Heart left ventricle (tissue), 16 donors: ENCODE results near the gene PLD4. TPM values are rescaled to one million over a fixed set of nuclear protein-coding genes. Genes with fewer than 3 reads are reported as not detected.

Source experiments
- ATAC-seq, 4 donors: fragments of 200-7000 bp; cut with Tn5 transposase; one replicate each; pipeline ENCODE4 v1.9.1; 2020 to 2022; ENCODE audit warnings: moderate library complexity in 4 of 4, mild to moderate bottlenecking in 3 of 4, moderate number of reproducible peaks in 1 of 4
- DNase-seq, 5 donors: peaks; one replicate each; pipeline ENCODE4 v3.0.0-alpha.2; 2020
- H3K27ac ChIP-seq, 12 donors: fragments of 200-600 bp; sonication (generic) in 4 of 12; one replicate each; pipeline versions ENCODE4 v1.5.0 to v1.8.0; 2016 to 2022; ENCODE audit warnings: mild to moderate bottlenecking in 2 of 12
- H3K27me3 ChIP-seq, 9 donors: fragments of 200-600 bp; sonication (generic) in 2 of 9; one replicate each; pipeline versions ENCODE4 v1.5.1 to v1.8.0; 2016 to 2022; ENCODE audit warnings: mild to moderate bottlenecking in 3 of 9
- H3K36me3 ChIP-seq, 9 donors: fragments of 200-600 bp; sonication (generic) in 2 of 9; one replicate each; pipeline versions ENCODE4 v1.5.0 to v1.8.0; 2018 to 2022; ENCODE audit warnings: mild to moderate bottlenecking in 2 of 9
- H3K4me1 ChIP-seq, 12 donors: fragments of 200-600 bp; sonication (generic) in 4 of 12; one replicate each; pipeline versions ENCODE4 v1.5.0 to v1.8.0; 2016 to 2022; ENCODE audit warnings: mild to moderate bottlenecking in 3 of 12
- H3K4me3 ChIP-seq, 12 donors: fragments of 200-600 bp; sonication (generic) in 4 of 12; one replicate each; pipeline versions ENCODE4 v1.5.0 to v1.8.0; 2017 to 2022; ENCODE audit warnings: mild to moderate bottlenecking in 9 of 12, moderate library complexity in 4 of 12
- H3K9me3 ChIP-seq, 12 donors: fragments of 200-600 bp; sonication (generic) in 4 of 12; one replicate each; pipeline versions ENCODE4 v1.5.0 to v1.8.0; 2016 to 2022; ENCODE audit warnings: mild to moderate bottlenecking in 1 of 12
- CTCF ChIP-seq, 12 donors: fragments of 200-600 bp; sonication (generic) in 4 of 12; IDR thresholded peaks; one replicate each; pipeline versions ENCODE4 v1.5.0 to v1.8.0; 2018 to 2022; ENCODE audit warnings: antibody characterized with exemption in 12 of 12, mild to moderate bottlenecking in 5 of 12
- POLR2A ChIP-seq, 2 donors: fragments of 450-650 bp; IDR thresholded peaks; one replicate each; pipeline ENCODE4 v1.6.1; 2017; ENCODE audit warnings: antibody characterized with exemption in 2 of 2, mild to moderate bottlenecking in 2 of 2, moderate library complexity in 2 of 2
- WGBS, 4 donors: extraction: QIAGEN DNeasy Blood & Tissue Kit in 2 of 4; methylation state at CpG; one replicate each; pipeline versions ENCODE4 v1.1.5 to v1.1.7; 2013 to 2018; 5-methylcytosine and 5-hydroxymethylcytosine counted together
- intact Hi-C, 10 donors: fragments of 100-400 bp; cut with DNase I; formaldehyde crosslinking; loops; one replicate each; pipeline versions ENCODE4 v1.11.1 to v1.14.2; 2022
- polyA plus RNA-seq, 2 donors: library from polyadenylated mRNA; stranded (reverse); fragments of 200-250 nt; gene quantifications; one replicate each; pipeline ENCODE4 v1.2.3, GENCODE V29; 2013
- total RNA-seq, 9 donors: library from RNA; depleted of rRNA in 2 of 9; stranded (reverse); fragments of >200 nt in 2 of 9; fragmentation: NEBNext Ultra II Directional in 3 of 9; extraction: Animal tissue kit (Norgen Biotek cat#: 25700) in 3 of 9; gene quantifications; one replicate each; pipeline versions ENCODE4 v1.1.0 to v1.2.4, GENCODE V29; 2016 to 2023
- donor health status: ischemic (EF 13 %, LVEDD 7.1; RV severe dilation, severe dysfunction).
- donor health status: healthy with polysubstance abuse.
- donor health status: DM: no; HTN: yes; CAD: no.
- donor health status: DM: no; HTN: no; CAD: no.
- donor health status: ischemic (EF 25% LVEDD 6.9; RV normal size, moderate dysfunction).
- donor health status: ischemic (EF 25% LVEDD 5.7; RV mildly dilated, moderate dysfunction).
- donor health status: healthy.
- donor health status: DM: yes; HTN: yes; CAD: no.
- donor health status: ischemic (EF 35%, LVEDD 5.7; RV mildly dilated, moderate dysfunction).
- donor health status: nonischemic (EF 11% LVEDD 7.7; RV severe dilation, severe dysfunction).
- donor health status: DM: yes; HTN: yes; CAD: no.
- donor health status: PGD.
- donor health status: ischemic (EF 29% LVEDD 5.4; RV normal size, mild dysfunction).
- donor health status: nonischemic (EF 23%, LVEDD 6.1; RV moderate dilation, normal function).

PLD4 gene
- total and polyA plus RNA-seq, 11 donors, result 0.12 to 1.5 (median 0.33) TPM; not detected in 5

- TF ChIP-seq POLR2A (IDR thresholded peaks at IDR 0.05), result no peak
- no peak for TF ChIP-seq CTCF (IDR thresholded peaks at IDR 0.05)
- WGBS, 4 donors, result 87 to 89% (median 89%) methylated on average over 10 to 15 of the region's 15 CpGs
- no peaks in the 10 kb centered on the region for H3K36me3 ChIP-seq
- peaks cover 0 to 22% (median 5%) of the 10 kb centered on the region in 9 donors for H3K27me3 ChIP-seq
- no peak for ATAC-seq
- H3K4me1 ChIP-seq, result peaks cover 0 to 33% (median 13%) of the 10 kb centered on the region in 12 donors
- H3K4me3 ChIP-seq, result no peak overlapping the region
- intact Hi-C loops, result loop anchor here in 2 of 10 donors (5.0 kb wide), 1 partner anchor 38 kb away; no protein-coding TSS in a partner anchor
- peak in 1 of 5 donors; percentile 15 for DNase-seq
- H3K9me3 ChIP-seq, result no peaks in the 10 kb centered on the region
- H3K27ac ChIP-seq, result no peak overlapping the region
Measured at GRCh38 chr14:104929268-104930230, 4.9 kb downstream of the PLD4 start.

- TF ChIP-seq POLR2A (IDR thresholded peaks at IDR 0.05) (no peak), CTCF (IDR thresholded peaks at IDR 0.05) (no peak)
- Histone ChIP-seq H3K4me3 (no peak overlapping the region), H3K36me3 (no peaks in the 10 kb centered on the region), H3K9me3 (no peaks in the 10 kb centered on the region), H3K4me1 (peaks cover 0 to 24% (median 13%) of the 10 kb centered on the region in 12 donors), H3K27ac (no peak overlapping the region), H3K27me3 (peaks cover 0 to 22% (median 5%) of the 10 kb centered on the region in 9 donors)
- 86 to 96% (median 90%) methylated on average over 8 to 10 of the region's 10 CpGs for WGBS, 4 donors
- ATAC-seq (no peak), DNase-seq (peak in 3 of 5 donors; percentile 4 to 53 (median 16))
- intact Hi-C loops, result loop anchor here in 2 of 10 donors (5.0 kb wide), 1 partner anchor 37 kb away; no protein-coding TSS in a partner anchor
Measured at GRCh38 chr14:104930526-104931303, 6.0 kb downstream of the PLD4 start.

- 55 to 82% (median 59%) methylated on average over 3 to 9 of the region's 9 CpGs for WGBS, 4 donors
- H3K4me3 ChIP-seq, result no peak overlapping the region
- no peaks in the 10 kb centered on the region for H3K9me3 ChIP-seq
- H3K4me1 ChIP-seq, result peaks cover 0 to 19% (median 13%) of the 10 kb centered on the region in 12 donors
- TF ChIP-seq CTCF (IDR thresholded peaks at IDR 0.05) (no peak), POLR2A (IDR thresholded peaks at IDR 0.05) (no peak)
- intact Hi-C loops, result loop anchor here in 2 of 10 donors (5.0 kb wide), 1 partner anchor 36 kb away; no protein-coding TSS in a partner anchor
- ATAC-seq, result no peak
- DNase-seq, result peak in 1 of 5 donors; percentile 11
- H3K36me3 ChIP-seq, result no peaks in the 10 kb centered on the region
- peak overlapping the region in 1 of 12 donors; percentile 76 for H3K27ac ChIP-seq
- peaks cover 0 to 22% (median 5%) of the 10 kb centered on the region in 9 donors for H3K27me3 ChIP-seq
Measured at GRCh38 chr14:104931304-104931770, 6.7 kb downstream of the PLD4 start.
